HEK293 (cell line): Measurements from ENCODE around the gene ACOD1.

Source experiments
- GLIS2 ChIP-seq: fragments of 450-650 bp; formaldehyde crosslinking; IDR thresholded peaks from 2 replicates; pipeline ENCODE4 v1.5.1; 2016; ENCODE audit warnings: missing biosample characterization, missing genetic modification characterization
- HOXA7 ChIP-seq: sonication (generic); formaldehyde crosslinking; IDR thresholded peaks from 2 replicates; pipeline ENCODE4 v1.8.1; 2022; ENCODE audit warnings: missing genetic modification reagents, borderline replicate concordance
- INSM2 ChIP-seq: fragments of 450-650 bp; formaldehyde crosslinking; IDR thresholded peaks from 2 replicates; pipeline ENCODE4 v1.5.1; 2016; ENCODE audit warnings: missing biosample characterization, missing genetic modification characterization
- KLF10 ChIP-seq: fragments of 450-650 bp; IDR thresholded peaks from 2 replicates; pipeline ENCODE4 v1.5.1; 2018; ENCODE audit warnings: missing biosample characterization, mild to moderate bottlenecking, missing genetic modification characterization
- SCRT2 ChIP-seq: fragments of 450-650 bp; formaldehyde crosslinking; IDR thresholded peaks from 2 replicates; pipeline ENCODE4 v1.5.1; 2016; ENCODE audit warnings: missing biosample characterization, missing genetic modification characterization
- SP2 ChIP-seq: fragments of 450-650 bp; formaldehyde crosslinking; IDR thresholded peaks from 2 replicates; pipeline ENCODE4 v1.5.1; 2016; ENCODE audit warnings: missing biosample characterization, missing genetic modification characterization
- SP7 ChIP-seq: fragments of 450-650 bp; formaldehyde crosslinking; IDR thresholded peaks from 2 replicates; pipeline ENCODE4 v1.5.1; 2016; ENCODE audit warnings: missing biosample characterization, missing genetic modification characterization
- ZBTB11 ChIP-seq: fragments of 450-650 bp; formaldehyde crosslinking; conservative IDR thresholded peaks from 2 replicates; pipeline ENCODE4 v1.5.1; 2016; ENCODE audit warnings: low read depth, missing biosample characterization, missing genetic modification characterization
- ZBTB20 ChIP-seq: fragments of 450-650 bp; formaldehyde crosslinking; IDR thresholded peaks from 2 replicates; pipeline ENCODE4 v1.5.1; 2016; ENCODE audit warnings: missing biosample characterization, missing genetic modification characterization
- ZBTB21 ChIP-seq: fragments of 450-650 bp; formaldehyde crosslinking; IDR thresholded peaks from 2 replicates; pipeline ENCODE4 v1.5.1; 2017; ENCODE audit warnings: missing biosample characterization, missing genetic modification characterization
- ZNF114 ChIP-seq: fragments of 450-650 bp; formaldehyde crosslinking; IDR thresholded peaks from 2 replicates; pipeline ENCODE4 v1.5.0; 2017; ENCODE audit warnings: missing biosample characterization, missing genetic modification characterization
- ZNF341 ChIP-seq: fragments of 450-650 bp; formaldehyde crosslinking; IDR thresholded peaks from 2 replicates; pipeline ENCODE4; 2016; ENCODE audit warnings: low read depth, missing biosample characterization, missing genetic modification characterization
- ZNF473 ChIP-seq: fragments of 450-650 bp; formaldehyde crosslinking; IDR thresholded peaks from 2 replicates; pipeline ENCODE4 v1.5.1; 2017; ENCODE audit warnings: missing biosample characterization, missing genetic modification characterization
- ZNF488 ChIP-seq: fragments of 450-650 bp; formaldehyde crosslinking; IDR thresholded peaks from 2 replicates; pipeline ENCODE4 v1.5.1; 2016; ENCODE audit warnings: missing biosample characterization, missing genetic modification characterization
- ZNF530 ChIP-seq: fragments of 450-650 bp; formaldehyde crosslinking; IDR thresholded peaks from 2 replicates; pipeline ENCODE4 v1.5.1; 2016; ENCODE audit warnings: low read depth, missing biosample characterization, missing genetic modification characterization
- ZNF555 ChIP-seq: fragments of 450-650 bp; formaldehyde crosslinking; conservative IDR thresholded peaks from 2 replicates; pipeline ENCODE4 v1.5.1; 2017; ENCODE audit warnings: missing biosample characterization, mild to moderate bottlenecking, missing genetic modification characterization, inconsistent platforms
- ZNF585B ChIP-seq: fragments of 450-650 bp; formaldehyde crosslinking; IDR thresholded peaks from 2 replicates; pipeline ENCODE4 v1.5.1; 2016; ENCODE audit warnings: missing biosample characterization, missing genetic modification characterization
- ZNF610 ChIP-seq: fragments of 450-650 bp; formaldehyde crosslinking; IDR thresholded peaks from 2 replicates; pipeline ENCODE4 v1.5.1; 2016; ENCODE audit warnings: missing biosample characterization, missing genetic modification characterization, borderline replicate concordance
- ZNF624 ChIP-seq: fragments of 450-650 bp; formaldehyde crosslinking; IDR thresholded peaks from 2 replicates; pipeline ENCODE4 v1.5.1; 2017; ENCODE audit warnings: missing biosample characterization, missing genetic modification characterization
- ZNF626 ChIP-seq: fragments of 450-650 bp; sonication (Bioruptor Pico); formaldehyde crosslinking; IDR thresholded peaks from 2 replicates; pipeline ENCODE4 v1.5.1; 2018; ENCODE audit warnings: missing biosample characterization, missing genetic modification characterization, inconsistent platforms
- ZNF629 ChIP-seq: fragments of 450-650 bp; formaldehyde crosslinking; IDR thresholded peaks from 2 replicates; pipeline ENCODE4 v1.5.1; 2017; ENCODE audit warnings: missing biosample characterization, missing genetic modification characterization
- ZSCAN4 ChIP-seq: fragments of 450-650 bp; formaldehyde crosslinking; IDR thresholded peaks from 2 replicates; pipeline ENCODE4 v1.5.1; 2017; ENCODE audit warnings: missing biosample characterization, missing genetic modification characterization
- TF ChIP-seq, protein P1 (sequence below): fragments of 450-650 bp; formaldehyde crosslinking; optimal IDR thresholded peaks from 2 replicates; pipeline ENCODE3; 2016; ENCODE audit warnings: missing biosample characterization, mild to moderate bottlenecking, missing genetic modification characterization
- TF ChIP-seq, protein P2 (sequence below): fragments of 450-650 bp; formaldehyde crosslinking; IDR thresholded peaks from 2 replicates; pipeline ENCODE4 v1.5.1; 2017; ENCODE audit warnings: missing biosample characterization, mild to moderate bottlenecking, missing genetic modification characterization, moderate library complexity
- TF ChIP-seq, protein P3 (sequence below): fragments of 450-650 bp; formaldehyde crosslinking; IDR thresholded peaks from 2 replicates; pipeline ENCODE4 v1.5.1; 2016; ENCODE audit warnings: missing biosample characterization, missing genetic modification characterization

ACOD1 gene

GRCh38 chr13:76976490-76976889 is 28.2 kb downstream of the ACOD1 start (continued):
- TF ChIP-seq SP2 (tag by site-specific recombination) (no peak), ZNF555 (tag by site-specific recombination) (no peak), SCRT2 (no peak), HOXA7 (no peak), GLIS2 (tag by site-specific recombination) (no peak), KLF10 (tag by site-specific recombination) (peak; percentile 40; the same call in 1 of the 2 replicates), ZNF629 (tag by site-specific recombination) (peak; percentile 53; the same call in 1 of the 2 replicates), ZNF585B (tag by site-specific recombination) (no peak), SP7 (tag by site-specific recombination) (no peak), ZNF114 (no peak), ZBTB11 (tag by site-specific recombination) (no peak), ZNF626 (tag by site-specific recombination) (no peak), ZNF341 (tag by site-specific recombination) (no peak), ZNF530 (tag by site-specific recombination) (no peak), ZNF610 (tag by site-specific recombination) (no peak), ZNF488 (no peak), ZNF473 (tag by site-specific recombination) (no peak), ZSCAN4 (tag by site-specific recombination) (no peak), ZNF624 (tag by site-specific recombination) (no peak), INSM2 (tag by site-specific recombination) (peak; percentile 47; the same call in 1 of the 2 replicates), ZBTB20 (no peak), ZBTB21 (tag by site-specific recombination) (no peak)
- TF ChIP-seq, protein P1, sequence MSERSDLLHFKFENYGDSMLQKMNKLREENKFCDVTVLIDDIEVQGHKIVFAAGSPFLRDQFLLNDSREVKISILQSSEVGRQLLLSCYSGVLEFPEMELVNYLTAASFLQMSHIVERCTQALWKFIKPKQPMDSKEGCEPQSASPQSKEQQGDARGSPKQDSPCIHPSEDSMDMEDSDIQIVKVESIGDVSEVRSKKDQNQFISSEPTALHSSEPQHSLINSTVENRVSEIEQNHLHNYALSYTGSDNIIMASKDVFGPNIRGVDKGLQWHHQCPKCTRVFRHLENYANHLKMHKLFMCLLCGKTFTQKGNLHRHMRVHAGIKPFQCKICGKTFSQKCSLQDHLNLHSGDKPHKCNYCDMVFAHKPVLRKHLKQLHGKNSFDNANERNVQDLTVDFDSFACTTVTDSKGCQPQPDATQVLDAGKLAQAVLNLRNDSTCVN = no peak
- TF ChIP-seq, protein P2, sequence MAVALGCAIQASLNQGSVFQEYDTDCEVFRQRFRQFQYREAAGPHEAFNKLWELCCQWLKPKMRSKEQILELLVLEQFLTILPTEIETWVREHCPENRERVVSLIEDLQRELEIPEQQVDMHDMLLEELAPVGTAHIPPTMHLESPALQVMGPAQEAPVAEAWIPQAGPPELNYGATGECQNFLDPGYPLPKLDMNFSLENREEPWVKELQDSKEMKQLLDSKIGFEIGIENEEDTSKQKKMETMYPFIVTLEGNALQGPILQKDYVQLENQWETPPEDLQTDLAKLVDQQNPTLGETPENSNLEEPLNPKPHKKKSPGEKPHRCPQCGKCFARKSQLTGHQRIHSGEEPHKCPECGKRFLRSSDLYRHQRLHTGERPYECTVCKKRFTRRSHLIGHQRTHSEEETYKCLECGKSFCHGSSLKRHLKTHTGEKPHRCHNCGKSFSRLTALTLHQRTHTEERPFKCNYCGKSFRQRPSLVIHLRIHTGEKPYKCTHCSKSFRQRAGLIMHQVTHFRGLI (tag by site-specific recombination) = peak; percentile 88
- TF ChIP-seq, protein P3, sequence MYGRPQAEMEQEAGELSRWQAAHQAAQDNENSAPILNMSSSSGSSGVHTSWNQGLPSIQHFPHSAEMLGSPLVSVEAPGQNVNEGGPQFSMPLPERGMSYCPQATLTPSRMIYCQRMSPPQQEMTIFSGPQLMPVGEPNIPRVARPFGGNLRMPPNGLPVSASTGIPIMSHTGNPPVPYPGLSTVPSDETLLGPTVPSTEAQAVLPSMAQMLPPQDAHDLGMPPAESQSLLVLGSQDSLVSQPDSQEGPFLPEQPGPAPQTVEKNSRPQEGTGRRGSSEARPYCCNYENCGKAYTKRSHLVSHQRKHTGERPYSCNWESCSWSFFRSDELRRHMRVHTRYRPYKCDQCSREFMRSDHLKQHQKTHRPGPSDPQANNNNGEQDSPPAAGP (tag by site-specific recombination) = no peak
